CMK (cell line): ENCODE results near the gene CFAP74.

Experiments used
- DNase-seq: peaks from one replicate; pipeline ENCODE4 v3.0.0-alpha.2; 2010; ENCODE audit warnings: low read depth

The CFAP74 gene

GRCh38 chr1:2003541-2004131, at the start of gene CFAP74:
CFAP74 (minus strand) TSS chr1:2003786; CDS start chr1:1990956, 12,830 bp downstream.
- peak; percentile 22 for DNase-seq

GRCh38 chr1:2053217-2053616, 49.6 kb upstream of the CFAP74 start:
- DNase-seq = no peak

GRCh38 chr1:2052756-2053155, 49.2 kb upstream of the CFAP74 start:
- no peak for DNase-seq

- DNase-seq = no peak
These were observed 48.6 kb upstream of the CFAP74 start for GRCh38 chr1:2052054-2052679.

- no peak for DNase-seq
These were observed 47.5 kb upstream of the CFAP74 start for GRCh38 chr1:2050793-2051682.

- no peak for DNase-seq
These were observed 46.8 kb upstream of the CFAP74 start for GRCh38 chr1:2050461-2050792.

- no peak for DNase-seq
These were observed 46.3 kb upstream of the CFAP74 start, which contains the start of gene PRKCZ for GRCh38 chr1:2049718-2050431. PRKCZ (plus strand) TSS chr1:2050411; CDS start chr1:2050631, 220 bp downstream.

GRCh38 chr1:2049225-2049717, 45.7 kb upstream of the CFAP74 start:
- no peak for DNase-seq

GRCh38 chr1:2047749-2048729, 44.5 kb upstream of the CFAP74 start:
- no peak for DNase-seq

- no peak for DNase-seq
These were observed 43.6 kb upstream of the CFAP74 start for GRCh38 chr1:2046953-2047748.

GRCh38 chr1:2046174-2046917, 42.8 kb upstream of the CFAP74 start:
- peak; percentile 45 for DNase-seq

GRCh38 chr1:2045468-2046173, 42.0 kb upstream of the CFAP74 start:
- no peak for DNase-seq

- peak; percentile 49 for DNase-seq
These were observed 41.1 kb upstream of the CFAP74 start for GRCh38 chr1:2044510-2045319.

GRCh38 chr1:2043886-2044285, 40.3 kb upstream of the CFAP74 start:
- no peak for DNase-seq

GRCh38 chr1:2042830-2043773, 39.5 kb upstream of the CFAP74 start:
- DNase-seq = no peak

- no peak for DNase-seq
These were observed 38.3 kb upstream of the CFAP74 start for GRCh38 chr1:2041887-2042286.

- DNase-seq = no peak
These were observed 37.7 kb upstream of the CFAP74 start for GRCh38 chr1:2041305-2041704.
